IgD-negative memory B cell (primary cell): ENCODE measurements around the gene RELN. TPM values are rescaled to one million over a fixed set of nuclear protein-coding genes. Genes with fewer than 3 reads are reported as not detected.
"Not testable (repeated sequence)": the region's sequence is repeated elsewhere in the genome, so short reads cannot be mapped to it uniquely, and the experiment has no call there.

Experiments
- H3K27ac Mint-ChIP-seq, 3 donors: one replicate each; pipeline ENCODE4 v1.8.0; 2020 to 2022; ENCODE audit warnings: mild to moderate bottlenecking in 3 of 3, mixed read lengths in 3 of 3, moderate library complexity in 1 of 3
- H3K27me3 Mint-ChIP-seq: one replicate; pipeline ENCODE4 v1.8.0; 2021; ENCODE audit warnings: mixed read lengths
- H3K36me3 Mint-ChIP-seq: one replicate; pipeline ENCODE4 v1.8.0; 2020; ENCODE audit warnings: mild to moderate bottlenecking, mixed read lengths
- H3K4me1 Mint-ChIP-seq, 3 donors: one replicate each; pipeline ENCODE4 v1.8.0; 2020 to 2022; ENCODE audit warnings: mixed read lengths in 3 of 3, mild to moderate bottlenecking in 1 of 3
- H3K4me3 Mint-ChIP-seq, 4 donors: one replicate each; pipeline ENCODE4 v1.8.0; 2020 to 2022; ENCODE audit warnings: mild to moderate bottlenecking in 4 of 4, mixed read lengths in 4 of 4, moderate library complexity in 3 of 4
- H3K9me3 Mint-ChIP-seq, 3 donors: one replicate each; pipeline ENCODE4 v1.8.0; 2020 to 2021; ENCODE audit warnings: mixed read lengths in 3 of 3, mild to moderate bottlenecking in 1 of 3
- polyA plus RNA-seq: library from polyadenylated mRNA; unstranded; fragments of 300-500 nt; fragmentation: Illumina TruSeq; gene quantifications from one replicate; pipeline ENCODE4 v1.2.3, GENCODE V29; 2021

RELN gene
- polyA plus RNA-seq, 1 donor from 2014 or later, result not detected

DNA sequence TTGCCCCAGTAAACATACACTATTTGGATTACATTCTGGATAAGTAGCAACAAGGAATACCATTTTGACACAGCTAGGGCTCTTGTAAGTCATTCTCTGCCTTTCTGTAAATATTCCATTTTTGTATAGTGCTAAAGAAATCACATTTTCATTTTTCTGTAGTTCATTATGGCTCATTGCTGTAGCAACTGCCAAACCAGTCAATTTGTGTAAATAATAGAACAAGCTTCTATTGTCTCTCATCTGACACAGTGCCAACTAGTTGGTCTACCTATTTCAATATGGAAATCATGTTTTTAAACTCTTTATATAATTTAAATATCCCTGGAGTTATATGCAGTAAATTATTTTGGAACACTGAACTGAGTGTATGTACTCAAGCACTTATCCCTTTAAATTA, 193.7 kb downstream of the RELN start:
- H3K4me3 Mint-ChIP-seq, result no peak overlapping the region

DNA sequence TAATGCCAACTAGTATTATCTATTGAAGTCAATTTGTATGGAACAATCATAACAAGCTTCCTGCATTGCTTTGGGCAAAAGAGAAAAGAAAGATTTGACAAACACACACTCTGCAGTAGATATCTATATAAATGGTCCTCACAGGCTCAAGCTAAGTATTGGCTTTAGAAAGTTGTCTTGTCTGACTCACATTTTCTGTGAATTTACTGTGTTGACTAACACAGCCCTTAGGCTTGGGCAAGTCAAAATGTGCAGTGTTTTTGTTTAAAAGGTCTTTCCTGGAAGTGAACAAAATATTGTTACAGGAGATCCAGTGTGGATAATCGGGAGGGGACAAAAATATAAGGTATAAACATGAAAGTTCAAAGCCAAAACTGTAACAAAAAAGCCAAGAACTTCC, 194.4 kb downstream of the RELN start:
- Mint-ChIP-seq H3K27me3 (no peaks in the 10 kb centered on the region), H3K4me3 (no peak overlapping the region), H3K9me3 (peaks cover 0 to 6% (median 2%) of the 10 kb centered on the region in 3 donors), H3K36me3 (peaks cover 2% of the 10 kb centered on the region), H3K4me1 (no peaks in the 10 kb centered on the region), H3K27ac (no peak overlapping the region)

More for the DNA sequence above, 193.7 kb downstream of the RELN start:
- peaks cover 2% of the 10 kb centered on the region for H3K36me3 Mint-ChIP-seq
- no peaks in the 10 kb centered on the region for H3K4me1 Mint-ChIP-seq
- peaks cover 0 to 6% (median 4%) of the 10 kb centered on the region in 3 donors for H3K9me3 Mint-ChIP-seq
- no peak overlapping the region for H3K27ac Mint-ChIP-seq
- H3K27me3 Mint-ChIP-seq, result no peaks in the 10 kb centered on the region

DNA sequence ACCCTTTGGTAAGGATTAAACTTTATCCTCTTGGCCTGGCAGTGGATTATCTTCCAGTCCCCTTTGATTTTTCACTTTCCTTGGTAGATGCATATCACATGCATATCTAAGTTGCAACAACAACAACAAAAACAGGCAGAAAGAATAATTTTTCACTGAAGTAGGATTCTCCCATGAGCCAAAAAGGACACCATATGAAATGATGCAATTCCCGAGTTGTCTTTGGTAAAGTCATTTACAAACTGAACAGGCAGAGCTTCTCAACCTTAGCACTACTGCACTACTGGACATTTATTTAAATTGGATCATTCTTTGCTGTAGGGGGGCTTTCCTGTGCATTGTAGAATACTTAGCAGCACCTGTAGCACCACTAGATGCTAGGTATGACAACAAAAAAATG, 195.0 kb downstream of the RELN start:
- H3K9me3 Mint-ChIP-seq, result peaks cover 0 to 6% (median 2%) of the 10 kb centered on the region in 3 donors
- no peaks in the 10 kb centered on the region for H3K27me3 Mint-ChIP-seq
- H3K4me1 Mint-ChIP-seq, result no peaks in the 10 kb centered on the region
- peaks cover 2% of the 10 kb centered on the region for H3K36me3 Mint-ChIP-seq
- no peak overlapping the region for H3K4me3 Mint-ChIP-seq
- no peak overlapping the region for H3K27ac Mint-ChIP-seq

DNA sequence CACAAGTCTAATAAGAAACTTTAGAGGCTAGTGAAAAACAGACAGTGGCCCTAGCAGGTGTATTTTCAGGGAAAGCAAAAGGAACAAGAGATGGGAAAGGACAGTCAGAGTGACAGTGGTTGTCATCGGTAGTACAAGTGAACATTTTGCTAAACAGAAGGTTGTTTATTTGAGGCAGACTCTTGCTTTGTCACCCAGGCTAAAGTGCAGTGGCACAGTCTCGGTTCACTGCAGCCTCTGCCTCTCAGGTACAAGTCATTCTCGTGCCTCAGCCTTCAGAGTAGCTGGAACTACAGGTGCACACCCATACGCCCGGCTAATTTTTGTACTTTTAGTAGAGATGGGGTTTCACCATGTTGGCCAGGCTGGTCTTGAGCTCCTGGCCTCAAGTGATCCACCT, 195.8 kb downstream of the RELN start:
- Mint-ChIP-seq H3K27ac (no peak overlapping the region), H3K36me3 (peaks cover 2% of the 10 kb centered on the region), H3K9me3 (peaks cover 0 to 6% (median 2%) of the 10 kb centered on the region in 3 donors), H3K4me3 (no peak overlapping the region), H3K27me3 (no peaks in the 10 kb centered on the region), H3K4me1 (no peaks in the 10 kb centered on the region)

DNA sequence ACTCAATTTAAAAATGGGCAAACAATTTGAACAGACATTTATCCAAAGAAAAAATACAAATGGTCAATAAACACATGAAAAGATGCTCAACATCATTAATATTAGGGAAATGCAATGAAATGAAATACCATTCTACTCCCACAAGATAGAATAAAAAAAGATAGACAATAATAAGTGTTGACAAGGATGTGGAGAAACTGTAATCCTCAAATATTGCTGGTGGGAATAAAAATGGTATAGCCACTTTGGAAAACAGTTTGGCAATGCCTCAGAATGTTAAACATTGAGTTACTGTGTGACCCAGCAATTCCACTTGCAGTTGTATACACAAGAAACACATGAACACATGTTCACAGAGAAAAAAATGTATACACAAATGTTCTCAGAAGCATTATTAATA, 197.6 kb downstream of the RELN start:
- Mint-ChIP-seq H3K9me3 (peaks cover 2 to 6% (median 4%) of the 10 kb centered on the region in 3 donors), H3K4me1 (no peaks in the 10 kb centered on the region), H3K4me3 (no peak overlapping the region), H3K27ac (no peak overlapping the region), H3K36me3 (peaks cover 2% of the 10 kb centered on the region), H3K27me3 (peaks cover 2% of the 10 kb centered on the region)

DNA sequence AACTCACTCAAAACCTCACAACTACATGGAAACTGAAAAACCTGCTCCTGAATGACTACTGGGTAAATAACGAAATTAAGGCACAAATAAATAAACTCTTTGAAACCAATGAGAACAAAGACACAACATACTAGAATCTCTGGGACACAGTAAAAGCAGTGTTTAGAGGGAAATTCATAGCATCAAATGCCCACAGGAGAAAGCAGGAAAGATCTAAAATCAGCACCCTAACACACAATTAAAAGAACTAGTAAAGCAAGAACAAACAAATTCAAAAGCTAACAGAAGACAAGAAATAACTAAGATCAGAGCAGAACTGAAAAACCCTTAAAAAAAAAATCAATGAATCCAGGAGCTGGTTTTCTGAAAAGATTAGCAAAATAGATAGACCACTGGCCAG, 202.4 kb downstream of the RELN start:
- not testable (repeated sequence) for H3K27me3 Mint-ChIP-seq, H3K36me3 Mint-ChIP-seq, H3K27ac Mint-ChIP-seq, H3K4me1 Mint-ChIP-seq, H3K4me3 Mint-ChIP-seq, H3K9me3 Mint-ChIP-seq

DNA sequence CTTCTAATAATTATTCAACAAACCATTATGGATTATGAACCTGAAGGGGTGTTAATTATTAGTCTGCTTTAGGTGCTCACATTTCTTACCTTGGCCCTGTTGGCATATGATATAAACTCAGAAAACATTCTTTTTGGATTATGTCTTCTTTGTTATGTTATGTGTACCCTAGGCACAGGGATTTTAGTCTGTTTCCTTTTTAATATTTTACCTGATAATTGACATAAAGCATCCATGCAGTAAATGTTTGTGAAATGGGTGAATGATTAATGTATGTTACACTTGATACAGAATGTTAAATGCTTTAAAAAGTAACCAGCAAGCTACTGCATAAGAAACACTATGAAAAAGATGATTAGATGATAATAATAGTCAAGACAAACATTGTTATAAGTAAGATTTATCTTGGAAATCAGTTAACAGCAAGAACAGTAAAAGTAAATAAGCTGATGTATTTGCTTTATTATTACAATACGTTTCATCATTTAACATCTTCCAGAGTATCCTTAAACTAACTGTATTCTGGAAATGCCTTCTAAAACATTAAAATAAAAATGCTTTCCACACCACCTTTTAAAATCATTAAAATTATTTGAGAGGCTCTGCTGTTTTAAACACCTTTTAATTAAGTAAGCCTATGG, 204.7 kb downstream of the RELN start:
- Mint-ChIP-seq H3K27me3 (peaks cover 2% of the 10 kb centered on the region), H3K36me3 (no peaks in the 10 kb centered on the region), H3K9me3 (peaks cover 2 to 5% (median 4%) of the 10 kb centered on the region in 3 donors), H3K4me1 (no peaks in the 10 kb centered on the region), H3K27ac (no peak overlapping the region), H3K4me3 (no peak overlapping the region)

DNA sequence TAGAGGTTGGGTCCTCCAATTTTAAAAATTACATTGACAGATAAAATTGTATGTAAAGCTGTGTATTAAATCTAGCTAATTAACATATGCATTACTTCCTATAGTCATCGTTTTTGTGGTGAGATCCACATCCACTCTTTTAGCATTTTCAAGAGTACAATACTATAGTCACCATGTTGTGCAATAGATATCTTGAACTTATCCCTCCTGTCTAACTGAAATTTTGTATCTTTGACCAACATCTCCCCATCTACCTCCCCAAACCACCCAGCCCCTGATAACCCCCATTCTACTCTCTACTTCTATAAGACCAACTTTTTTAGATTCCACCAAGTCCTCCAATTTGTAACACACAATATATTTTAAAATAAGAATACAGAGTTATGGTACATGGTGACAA, 208.0 kb downstream of the RELN start:
- no peaks in the 10 kb centered on the region for H3K36me3 Mint-ChIP-seq
- H3K27me3 Mint-ChIP-seq, result no peaks in the 10 kb centered on the region
- H3K4me3 Mint-ChIP-seq, result no peak overlapping the region
- H3K27ac Mint-ChIP-seq, result no peak overlapping the region
- no peaks in the 10 kb centered on the region for H3K4me1 Mint-ChIP-seq
- H3K9me3 Mint-ChIP-seq, result peaks cover 0 to 5% (median 0%) of the 10 kb centered on the region in 3 donors

DNA sequence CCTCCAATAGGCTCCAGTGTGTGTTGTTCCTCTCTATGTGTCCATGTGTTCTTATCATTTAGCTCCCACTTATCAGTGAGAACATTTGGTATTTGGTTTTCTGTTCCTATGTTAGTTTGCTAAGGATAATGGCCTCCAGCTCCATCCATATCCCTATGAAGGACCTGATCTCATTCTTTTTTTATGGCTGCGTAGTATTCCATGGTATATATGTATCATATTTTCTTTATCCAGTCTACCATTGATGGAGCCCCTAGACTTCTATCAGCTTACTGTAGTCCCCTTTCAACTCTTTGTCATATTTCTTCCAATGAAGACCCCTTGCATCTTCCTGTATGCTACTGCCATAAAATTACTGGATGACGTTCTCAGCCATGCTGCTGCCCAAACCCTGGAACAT, 208.9 kb downstream of the RELN start:
- H3K36me3 Mint-ChIP-seq, H3K9me3 Mint-ChIP-seq, H3K4me1 Mint-ChIP-seq, H3K4me3 Mint-ChIP-seq, H3K27ac Mint-ChIP-seq, H3K27me3 Mint-ChIP-seq: not testable (repeated sequence)

DNA sequence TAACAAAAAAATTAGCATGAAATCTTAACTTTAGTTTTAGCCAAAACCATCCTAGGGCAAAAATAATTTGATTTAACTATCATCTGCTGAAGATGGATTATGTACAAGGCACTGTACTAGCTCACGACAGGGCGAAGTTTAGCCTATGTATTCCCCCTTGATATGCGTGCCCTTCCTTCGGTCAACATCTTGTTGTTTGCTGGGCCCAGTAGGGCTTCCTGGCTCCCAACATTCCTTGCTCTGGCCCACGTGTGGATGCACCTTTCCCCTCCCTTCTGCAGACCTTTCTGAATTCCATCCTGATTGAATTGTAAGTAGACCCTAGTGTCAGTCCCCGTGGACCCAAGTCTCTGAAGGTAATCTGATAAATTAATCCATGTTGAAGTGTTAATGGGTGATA, 212.0 kb downstream of the RELN start:
- peaks cover 0 to 5% (median 0%) of the 10 kb centered on the region in 3 donors for H3K9me3 Mint-ChIP-seq
- no peak overlapping the region for H3K4me3 Mint-ChIP-seq
- H3K27me3 Mint-ChIP-seq, result peaks cover 2% of the 10 kb centered on the region
- H3K36me3 Mint-ChIP-seq, result no peaks in the 10 kb centered on the region
- H3K4me1 Mint-ChIP-seq, result peaks cover 0 to 2% (median 0%) of the 10 kb centered on the region in 3 donors
- H3K27ac Mint-ChIP-seq, result no peak overlapping the region

DNA sequence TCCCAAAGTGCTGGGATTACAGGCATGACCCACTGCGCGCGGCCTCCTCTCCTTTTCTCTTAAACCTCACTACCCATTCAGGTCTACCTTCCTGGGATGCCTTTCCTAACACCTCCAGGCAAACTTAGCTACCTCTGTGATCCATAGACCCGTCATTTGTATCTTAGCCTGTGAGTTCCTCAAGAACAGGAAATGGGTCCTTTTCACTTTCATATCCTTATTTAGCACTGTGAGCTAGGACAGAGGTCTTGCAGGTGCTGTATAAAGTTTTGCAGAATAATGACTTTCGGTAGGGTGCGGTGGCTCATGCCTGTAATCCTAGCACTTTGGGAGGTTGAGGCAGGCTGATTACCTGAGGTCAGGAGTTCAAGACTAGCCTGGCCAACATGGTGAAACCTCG, 215.7 kb downstream of the RELN start:
- no peak overlapping the region for H3K4me3 Mint-ChIP-seq
- H3K27ac Mint-ChIP-seq, result no peak overlapping the region
- H3K27me3 Mint-ChIP-seq, result peaks cover 2% of the 10 kb centered on the region
- no peaks in the 10 kb centered on the region for H3K36me3 Mint-ChIP-seq
- H3K9me3 Mint-ChIP-seq, result peaks cover 0 to 2% (median 0%) of the 10 kb centered on the region in 3 donors
- peaks cover 0 to 2% (median 0%) of the 10 kb centered on the region in 3 donors for H3K4me1 Mint-ChIP-seq

DNA sequence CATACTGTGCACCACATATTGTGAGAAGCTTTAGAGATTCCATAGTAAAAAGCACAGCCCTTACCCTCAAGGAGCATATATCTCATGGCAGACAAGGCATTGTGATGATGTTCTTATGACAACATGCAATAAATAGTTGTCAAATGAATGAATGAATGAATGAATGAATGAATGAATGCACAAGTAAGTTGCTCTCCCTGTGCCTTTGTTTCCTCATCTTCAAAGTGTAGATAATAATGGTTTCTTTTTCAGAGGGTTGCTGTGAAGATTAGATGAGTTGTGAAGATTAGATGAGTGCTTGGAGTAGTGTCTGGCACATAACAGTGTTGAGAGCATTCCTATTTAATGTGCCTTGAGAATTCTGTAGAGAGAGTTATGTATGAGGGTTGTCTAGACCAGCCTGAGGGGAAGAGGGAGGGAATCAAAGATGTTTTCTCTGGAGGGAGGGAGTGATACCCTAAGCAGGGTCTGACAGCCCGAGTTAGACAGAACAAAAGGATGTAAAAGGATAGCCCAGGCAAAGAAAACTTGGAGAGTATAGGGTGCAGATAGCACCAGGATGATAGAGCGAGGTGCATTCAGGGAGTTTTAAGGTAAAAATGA, 217.2 kb downstream of the RELN start:
- H3K27me3 Mint-ChIP-seq, result peaks cover 2% of the 10 kb centered on the region
- H3K27ac Mint-ChIP-seq, result no peak overlapping the region
- no peak overlapping the region for H3K4me3 Mint-ChIP-seq
- H3K9me3 Mint-ChIP-seq, result peaks cover 0 to 2% (median 0%) of the 10 kb centered on the region in 3 donors
- H3K4me1 Mint-ChIP-seq, result peaks cover 0 to 2% (median 0%) of the 10 kb centered on the region in 3 donors
- no peaks in the 10 kb centered on the region for H3K36me3 Mint-ChIP-seq

DNA sequence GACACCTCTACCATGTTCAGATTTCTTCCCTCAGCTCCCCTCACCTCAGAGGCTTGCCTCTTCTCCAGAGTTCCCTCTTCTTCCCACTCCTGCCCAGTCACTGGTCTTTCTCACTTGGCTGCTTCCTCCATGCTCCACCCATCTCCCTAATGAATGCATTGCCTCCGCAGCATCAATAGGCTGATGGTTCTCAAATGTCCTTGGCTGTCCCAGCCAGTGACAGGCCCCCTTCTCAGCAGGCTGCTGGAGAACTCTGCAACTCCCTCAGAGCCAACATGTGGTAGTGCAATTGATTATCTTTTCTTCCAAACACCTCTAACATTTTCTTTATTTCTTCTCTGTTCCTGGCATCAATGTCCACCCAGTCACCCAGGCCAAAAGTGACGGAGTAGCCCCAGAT, 218.2 kb downstream of the RELN start:
- Mint-ChIP-seq H3K36me3 (no peaks in the 10 kb centered on the region), H3K9me3 (peaks cover 0 to 2% (median 0%) of the 10 kb centered on the region in 3 donors), H3K27me3 (peaks cover 2% of the 10 kb centered on the region), H3K4me3 (no peak overlapping the region), H3K4me1 (peaks cover 0 to 2% (median 0%) of the 10 kb centered on the region in 3 donors), H3K27ac (no peak overlapping the region)

DNA sequence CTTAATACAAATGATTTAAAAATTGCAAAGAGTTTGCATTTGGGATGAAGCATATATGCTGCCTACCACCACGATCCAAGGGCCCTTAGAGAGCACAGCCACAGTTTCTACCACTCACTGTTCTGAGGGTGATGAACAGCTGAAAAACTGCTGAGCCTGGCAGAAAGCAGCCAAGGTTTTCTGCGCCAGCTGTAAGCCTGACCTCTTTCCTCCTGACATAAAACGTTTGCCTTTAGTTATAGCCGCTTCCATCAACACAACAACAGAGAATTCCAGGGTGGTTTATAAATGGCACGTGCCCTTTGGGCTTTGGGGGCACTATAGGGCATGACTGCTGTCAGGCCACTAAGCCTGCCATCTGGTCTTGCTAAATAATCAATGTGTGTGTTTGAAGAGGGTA, 222.8 kb downstream of the RELN start:
- no peak overlapping the region for H3K4me3 Mint-ChIP-seq
- peaks cover 0 to 2% (median 0%) of the 10 kb centered on the region in 3 donors for H3K9me3 Mint-ChIP-seq
- H3K27me3 Mint-ChIP-seq, result peaks cover 3% of the 10 kb centered on the region
- no peaks in the 10 kb centered on the region for H3K4me1 Mint-ChIP-seq
- no peaks in the 10 kb centered on the region for H3K36me3 Mint-ChIP-seq
- no peak overlapping the region for H3K27ac Mint-ChIP-seq

DNA sequence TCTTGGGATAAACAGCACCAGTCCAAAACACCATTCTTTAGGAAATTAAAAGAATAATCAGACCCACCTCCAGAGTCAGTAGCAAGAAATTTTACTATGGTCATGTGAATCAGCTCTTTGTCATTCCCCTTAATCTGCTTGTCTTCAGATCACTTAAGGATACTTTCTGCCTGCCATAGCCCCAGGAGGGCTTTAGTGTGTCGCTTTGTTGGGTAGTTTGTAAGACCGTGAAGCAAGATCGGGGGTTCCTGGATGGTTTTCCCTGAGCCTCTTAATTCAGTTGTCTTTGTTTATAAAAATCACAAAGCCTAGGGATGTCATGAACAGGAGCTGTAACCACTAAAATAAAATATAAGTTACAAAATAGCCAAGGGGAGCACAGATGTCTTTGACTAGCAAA, 223.6 kb downstream of the RELN start:
- H3K27me3 Mint-ChIP-seq, result peaks cover 3% of the 10 kb centered on the region
- H3K27ac Mint-ChIP-seq, result no peak overlapping the region
- H3K4me3 Mint-ChIP-seq, result no peak overlapping the region
- H3K9me3 Mint-ChIP-seq, result peaks cover 0 to 2% (median 0%) of the 10 kb centered on the region in 3 donors
- H3K4me1 Mint-ChIP-seq, result no peaks in the 10 kb centered on the region
- H3K36me3 Mint-ChIP-seq, result no peaks in the 10 kb centered on the region

DNA sequence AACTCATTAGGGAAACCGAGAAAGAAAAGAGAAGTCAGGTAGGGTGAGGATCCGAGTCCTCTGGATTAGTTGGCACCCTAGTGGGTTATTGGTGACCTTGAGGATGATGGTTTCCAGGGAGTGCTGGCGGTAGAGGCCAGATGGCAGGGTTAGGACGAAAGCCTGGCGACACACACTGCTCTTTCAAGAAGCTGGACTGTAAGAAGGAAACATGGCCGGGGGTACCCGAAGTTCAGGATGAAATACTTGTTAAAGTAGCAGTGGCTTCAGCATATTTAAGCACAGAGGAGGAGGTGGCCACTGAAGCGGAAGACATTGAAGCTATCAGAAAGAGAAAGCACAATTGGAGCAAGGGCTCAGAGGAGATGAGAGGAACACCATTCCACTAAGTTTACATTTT, 224.6 kb downstream of the RELN start:
- H3K27me3 Mint-ChIP-seq, result peaks cover 3% of the 10 kb centered on the region
- no peak overlapping the region for H3K27ac Mint-ChIP-seq
- peaks cover 0 to 3% (median 0%) of the 10 kb centered on the region in 3 donors for H3K9me3 Mint-ChIP-seq
- no peaks in the 10 kb centered on the region for H3K4me1 Mint-ChIP-seq
- no peaks in the 10 kb centered on the region for H3K36me3 Mint-ChIP-seq
- H3K4me3 Mint-ChIP-seq, result no peak overlapping the region
